GM19324 (cell line): ENCODE results near the gene TECR.
"Not testable (repeated sequence)": the region's sequence is repeated elsewhere in the genome, so short reads cannot be mapped to it uniquely, and the experiment has no call there.

ENCODE experiments used
- ATAC-seq: cut with Tn5 transposase; IDR thresholded peaks from one replicate; pipeline ENCODE4 v1.9.1; 2021; ENCODE audit warnings: mild to moderate bottlenecking, moderate library complexity; ENCODE audit not compliant: unreplicated experiment, low FRiP score

Gene TECR

DNA sequence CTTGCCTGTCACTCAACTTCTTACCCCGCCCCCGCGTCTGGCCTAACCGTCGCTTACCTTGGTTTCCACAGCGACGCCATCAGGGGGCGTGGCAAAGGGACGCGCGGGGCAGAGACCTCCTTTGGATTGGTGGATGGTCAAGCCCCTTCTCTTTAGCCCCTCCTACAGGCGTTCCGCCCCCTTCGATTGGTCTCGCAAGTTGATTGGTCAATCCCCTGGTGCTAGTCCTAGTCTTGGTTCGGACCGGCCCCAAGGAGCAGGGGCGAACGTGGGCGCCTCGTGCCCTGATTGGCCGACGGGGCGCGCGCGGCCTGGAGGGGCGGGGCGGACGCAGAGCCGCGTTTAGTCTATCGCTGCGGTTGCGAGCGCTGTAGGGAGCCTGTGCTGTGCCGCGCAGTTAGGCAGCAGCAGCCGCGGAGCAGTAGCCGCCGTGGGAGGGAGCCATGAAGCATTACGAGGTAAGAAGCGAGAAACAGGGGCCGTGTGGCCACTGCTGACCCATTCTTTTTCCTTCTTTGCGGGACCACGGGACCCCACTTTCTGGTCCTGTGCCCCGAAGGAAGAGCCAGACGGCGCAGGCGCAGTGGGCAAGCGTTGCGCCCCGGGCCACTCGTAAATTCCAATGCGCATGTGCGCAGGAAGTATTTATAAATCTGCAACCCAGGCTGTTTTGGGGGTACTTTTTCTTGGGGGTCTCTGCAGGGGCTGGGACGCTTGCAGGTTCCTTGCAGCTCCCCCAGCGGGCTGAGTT, at the start of gene TECR:
Gene TECR (plus strand): TSS at position 341 of the 751 bp plus-strand sequence. CDS start 103 bp downstream, at position 444.
- ATAC-seq, result peak; percentile 97

- no peak for ATAC-seq
These were observed 49.3 kb upstream of the TECR start for GRCh38 chr19:14479975-14480699.

DNA sequence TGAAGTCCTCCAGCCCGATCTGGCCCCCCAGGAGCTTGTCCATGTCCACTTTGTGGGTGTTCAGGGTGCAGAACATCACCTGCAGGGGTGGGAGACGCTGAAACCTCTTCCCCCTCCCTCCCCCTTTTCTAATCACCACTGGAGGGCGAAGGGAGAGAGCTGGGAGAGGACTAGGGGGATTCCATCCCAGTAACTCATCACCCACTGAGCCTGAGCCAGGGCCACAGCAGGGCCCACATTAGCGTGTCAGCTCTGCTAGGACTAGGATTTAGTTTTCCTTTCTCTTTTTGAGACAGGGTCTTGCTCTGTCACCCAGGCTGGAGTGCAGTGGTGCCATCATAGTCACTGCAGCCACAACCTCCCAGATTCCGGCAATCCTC, 48.7 kb upstream of the TECR start:
- no peak for ATAC-seq

- no peak for ATAC-seq
These were observed 47.0 kb upstream of the TECR start for GRCh38 chr19:14482172-14482941.

DNA sequence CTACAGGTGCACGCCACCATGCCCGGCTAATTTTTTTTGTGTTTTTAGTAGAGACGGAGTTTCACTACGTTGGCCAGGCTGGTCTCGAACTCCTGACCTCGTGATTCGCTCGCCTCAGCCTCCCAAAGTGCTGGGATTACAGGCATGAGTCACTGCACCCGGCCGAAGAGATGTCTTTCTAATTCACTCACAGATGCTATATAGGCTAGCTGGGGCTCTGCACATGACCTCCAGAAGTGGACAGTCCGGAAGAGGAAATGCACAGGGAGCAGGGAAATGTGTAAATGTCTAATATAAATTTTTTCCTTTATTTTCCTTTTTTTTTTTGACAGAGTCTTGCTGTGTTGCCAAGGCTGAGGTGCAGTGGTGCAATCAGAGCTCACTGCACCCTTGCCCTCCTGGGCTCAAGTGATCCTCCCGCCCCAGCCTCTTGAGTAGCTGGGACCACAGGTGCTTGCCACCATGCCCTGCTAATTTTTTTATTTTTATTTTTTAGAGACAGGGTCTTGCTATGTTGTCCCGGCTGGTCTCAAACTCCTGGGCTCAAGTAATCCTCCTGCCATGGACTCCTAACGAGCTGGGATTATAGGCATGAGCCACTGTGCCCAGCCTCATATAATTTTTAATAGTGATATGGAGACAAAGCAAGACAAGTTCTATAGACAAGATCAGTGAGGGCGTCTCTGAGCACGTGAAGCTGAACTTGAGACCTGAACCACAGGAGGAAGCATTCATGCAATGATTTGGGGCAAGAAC, 41.8 kb upstream of the TECR start:
- ATAC-seq, result no peak

- ATAC-seq, result no peak
These were observed 36.5 kb upstream of the TECR start for GRCh38 chr19:14492756-14493337.

GRCh38 chr19:14494411-14494810, 35.0 kb upstream of the TECR start:
- no peak for ATAC-seq

- no peak for ATAC-seq
These were observed 34.3 kb upstream of the TECR start for GRCh38 chr19:14494910-14495671.

GRCh38 chr19:14495672-14496028, 33.7 kb upstream of the TECR start:
- ATAC-seq, result peak; percentile 7

- peak; percentile 79 for ATAC-seq
These were observed 33.2 kb upstream of the TECR start, which contains the start of gene GIPC1 for GRCh38 chr19:14496029-14496833. Gene GIPC1 (minus strand): TSS chr19:14496127. CDS start chr19:14482976, 13,151 bp downstream.

DNA sequence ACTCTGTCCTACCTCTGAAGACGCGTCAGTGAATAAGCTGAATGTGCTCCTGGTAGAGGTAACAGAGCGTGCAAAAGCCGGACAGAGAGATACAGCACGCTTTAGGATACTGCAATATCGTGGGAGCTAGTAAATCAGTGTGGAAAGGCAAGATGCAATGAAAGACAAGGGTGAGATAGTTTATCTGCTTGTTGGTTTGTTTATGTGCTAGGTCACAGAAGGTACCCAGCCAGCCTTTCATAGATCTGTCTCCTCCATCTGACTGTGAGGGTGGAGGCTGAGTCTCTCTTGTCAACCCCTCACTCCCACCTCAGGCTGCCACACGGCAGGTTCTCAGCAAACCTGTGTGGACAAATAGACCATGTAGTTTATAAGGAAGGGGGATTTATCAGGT, 32.6 kb upstream of the TECR start:
- no peak for ATAC-seq

DNA sequence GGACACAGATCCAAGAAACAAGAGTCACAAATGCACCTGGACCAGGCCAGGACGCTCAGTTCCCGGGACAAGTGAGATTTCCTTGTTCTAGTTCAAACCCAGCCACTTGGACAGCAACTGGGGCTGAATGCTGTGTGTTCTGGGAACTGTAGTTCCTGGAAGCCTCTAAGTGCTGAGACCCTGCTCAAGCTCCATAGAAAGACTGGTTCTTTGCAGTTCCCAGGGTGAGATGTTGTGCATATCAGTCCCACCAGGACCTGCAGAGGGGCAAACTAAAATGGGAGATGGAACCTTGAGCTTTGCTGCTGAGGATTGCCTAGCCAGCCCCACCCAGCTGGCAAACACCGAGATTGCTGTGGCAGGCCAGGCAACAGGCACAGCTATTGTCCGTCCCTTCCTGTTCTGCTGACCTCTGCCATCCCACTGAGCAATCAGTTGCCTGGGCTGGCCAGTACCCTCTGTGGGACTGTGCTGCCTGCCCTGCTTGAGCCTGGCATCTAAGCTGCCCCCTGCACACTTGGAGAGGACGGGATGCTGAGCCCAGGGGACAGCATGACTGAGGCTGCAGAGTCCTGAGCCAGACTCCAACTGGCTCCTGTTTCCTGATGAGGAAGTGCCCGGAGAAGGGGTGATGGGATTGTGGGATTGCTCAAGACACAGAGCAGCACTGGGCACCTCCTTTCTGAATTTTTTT, 32.0 kb upstream of the TECR start:
- ATAC-seq, result no peak

DNA sequence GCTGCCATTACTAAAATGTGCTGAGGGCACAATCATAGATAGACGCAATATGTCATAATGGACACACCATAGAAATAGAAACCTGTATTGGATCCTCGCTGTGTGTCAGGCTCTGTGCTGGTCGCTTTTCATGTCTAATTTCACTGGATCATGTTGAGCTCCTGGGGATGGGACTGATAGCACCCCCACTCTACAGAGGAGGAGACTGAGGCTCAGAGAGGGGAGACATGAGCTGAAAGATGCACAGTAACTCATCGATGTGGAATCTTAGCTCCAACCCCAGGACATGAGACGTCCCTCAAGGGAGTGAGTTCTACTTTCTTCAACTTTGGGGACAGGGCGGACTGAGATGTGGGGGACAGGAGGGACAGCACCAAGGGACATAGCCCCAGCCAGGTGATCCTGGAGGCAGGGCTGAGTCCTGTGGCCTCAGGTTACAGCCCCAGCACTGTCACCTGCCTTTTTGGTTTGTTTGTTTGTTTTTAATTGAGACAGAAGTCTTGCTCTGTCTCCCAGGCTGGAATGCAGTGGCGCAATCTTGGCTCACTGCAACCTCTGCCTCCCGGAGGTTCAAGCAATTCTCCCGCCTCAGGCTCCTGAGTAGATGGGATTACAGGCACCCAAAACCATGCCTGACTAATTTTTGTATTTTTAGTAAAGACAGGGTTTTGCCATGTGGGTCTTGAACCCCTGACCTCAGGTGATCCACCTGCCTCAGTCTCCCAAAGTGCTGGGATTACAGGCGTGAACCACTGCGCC, 26.9 kb upstream of the TECR start:
- no peak for ATAC-seq

DNA sequence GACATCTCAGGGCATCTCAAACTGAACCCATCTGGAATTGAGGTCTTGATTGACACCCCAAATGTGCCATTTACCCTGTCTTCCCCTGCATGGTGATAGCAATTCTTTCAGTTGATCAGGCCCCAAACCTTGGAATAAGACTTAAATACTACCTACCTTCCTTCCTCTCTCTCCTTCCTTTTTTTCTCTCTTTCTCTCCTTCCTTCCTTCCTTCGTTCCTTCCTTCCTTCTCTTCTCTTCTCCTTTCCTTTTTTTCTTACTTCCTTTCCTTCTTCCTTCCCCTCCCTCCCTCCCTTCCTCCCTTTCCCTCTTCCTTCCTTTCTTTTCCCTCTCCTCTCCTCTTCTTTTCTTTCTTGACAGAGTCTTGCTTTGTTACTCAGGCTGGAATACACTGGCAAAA, 26.1 kb upstream of the TECR start:
- no peak for ATAC-seq

GRCh38 chr19:14504575-14504974, 24.8 kb upstream of the TECR start:
- ATAC-seq, result not testable (repeated sequence)

GRCh38 chr19:14505488-14506239, 23.7 kb upstream of the TECR start:
- ATAC-seq, result no peak
